ENCODE measurements around the gene WNT2.
"Not testable (repeated sequence)": the region's sequence is repeated elsewhere in the genome, so short reads cannot be mapped to it uniquely, and the experiment has no call there.

The WNT2 gene

DNA sequence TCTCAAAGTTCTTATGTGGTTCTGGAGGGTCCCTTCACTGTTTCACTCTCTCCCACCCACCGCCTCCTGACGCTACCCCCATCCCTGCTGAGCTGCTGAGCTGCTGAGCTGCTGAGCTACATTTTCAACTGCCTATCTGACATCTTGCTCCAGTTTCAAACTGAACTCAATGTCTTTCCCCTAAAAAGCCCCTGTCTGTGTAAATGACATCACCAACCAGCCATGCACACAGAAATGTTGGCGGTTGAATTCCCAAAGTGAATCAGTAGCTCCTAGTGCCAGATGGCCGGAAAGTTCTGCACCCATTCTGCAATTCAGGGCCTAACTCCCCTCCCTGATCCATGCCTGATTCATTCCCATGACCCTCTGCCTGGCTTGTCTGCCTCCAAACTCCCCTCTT is 71.2 kb downstream of the WNT2 start:
- no peak for DNase-seq

- no peak for DNase-seq
These were observed 72.1 kb downstream of the WNT2 start for GRCh38 chr7:117250801-117251200.

DNA sequence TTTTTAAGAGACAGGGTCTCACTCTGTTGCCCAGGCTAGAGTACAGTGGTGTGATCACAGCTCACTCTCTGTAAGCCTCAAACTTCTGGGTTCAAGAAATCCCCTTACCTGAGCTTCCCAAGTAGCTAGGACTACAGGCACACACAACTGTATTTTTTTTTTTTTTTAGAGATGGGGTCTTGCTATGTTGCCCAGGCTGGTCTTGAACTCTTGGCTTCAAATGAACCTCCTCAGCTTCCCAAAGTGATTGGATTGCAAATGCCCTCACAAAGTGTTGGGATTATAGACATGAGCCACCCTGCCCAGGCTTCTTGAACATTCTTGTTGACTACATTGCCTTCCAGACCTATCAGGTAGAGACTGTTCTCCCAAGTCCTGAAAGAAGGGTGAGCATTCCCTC is 72.6 kb downstream of the WNT2 start:
- no peak for DNase-seq

DNA sequence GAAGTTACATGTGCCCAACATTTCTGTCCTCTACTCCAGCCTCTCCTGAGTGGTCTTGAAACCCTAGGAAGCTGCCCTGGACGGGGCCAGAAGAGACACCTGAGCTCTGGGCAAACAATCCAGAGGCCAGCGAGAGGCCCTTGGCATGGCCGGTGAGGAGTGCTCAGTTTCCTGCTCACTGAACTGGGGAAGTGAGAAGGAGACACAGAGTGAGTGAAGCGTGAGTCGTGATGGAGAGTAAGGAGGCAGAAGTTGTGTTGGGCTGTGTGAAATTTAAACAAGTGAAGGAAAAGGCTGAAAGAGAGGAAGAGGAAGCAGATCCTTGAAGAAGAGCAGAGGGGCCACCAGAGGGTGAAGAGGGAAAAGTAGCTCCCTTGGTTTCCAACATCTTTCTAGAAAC is 73.2 kb downstream of the WNT2 start:
- no peak for DNase-seq

- DNase-seq, result no peak
These were observed 74.0 kb downstream of the WNT2 start for GRCh38 chr7:117248829-117249228.

DNA sequence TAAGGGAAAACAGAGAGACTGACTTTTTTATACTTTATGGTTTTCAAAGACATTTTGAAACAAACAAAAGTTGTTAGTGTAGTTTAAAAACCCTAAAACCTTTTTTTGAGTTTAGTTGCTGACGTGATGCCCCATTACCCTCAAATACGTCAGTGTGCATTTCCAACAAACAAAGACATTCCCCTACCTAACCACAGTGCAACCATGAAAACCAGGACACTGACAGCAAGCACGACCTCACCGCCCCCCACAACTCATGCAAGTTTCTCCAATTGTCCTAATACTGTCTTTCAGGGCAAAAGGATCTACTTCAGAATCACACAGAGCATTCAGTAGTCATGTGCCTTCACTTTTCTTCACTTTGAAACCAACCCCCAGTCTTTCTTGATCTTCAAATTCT is 75.0 kb downstream of the WNT2 start:
- no peak for DNase-seq

GRCh38 chr7:117245703-117246102 is 77.2 kb downstream of the WNT2 start:
- DNase-seq, result not testable (repeated sequence)

DNA sequence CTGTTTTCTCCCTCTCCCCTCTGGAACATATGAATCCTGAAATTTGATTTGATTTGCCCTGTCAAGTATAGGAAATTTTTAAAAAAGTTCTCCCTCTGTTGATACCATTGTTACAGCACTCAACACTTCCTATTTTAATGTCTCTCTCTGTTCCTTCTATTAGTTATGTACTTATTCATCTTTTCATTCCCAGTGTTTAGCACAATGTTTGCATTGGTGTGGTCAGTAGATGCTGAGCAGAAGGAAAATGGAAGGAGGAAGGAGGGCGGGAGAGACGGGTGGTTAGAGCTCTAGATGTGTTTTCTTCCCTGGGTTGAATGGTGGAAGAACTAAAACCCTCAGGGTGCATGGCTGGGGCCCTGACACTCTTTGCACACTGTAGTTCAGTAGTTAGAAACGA is 79.5 kb downstream of the WNT2 start:
- DNase-seq, result no peak

DNA sequence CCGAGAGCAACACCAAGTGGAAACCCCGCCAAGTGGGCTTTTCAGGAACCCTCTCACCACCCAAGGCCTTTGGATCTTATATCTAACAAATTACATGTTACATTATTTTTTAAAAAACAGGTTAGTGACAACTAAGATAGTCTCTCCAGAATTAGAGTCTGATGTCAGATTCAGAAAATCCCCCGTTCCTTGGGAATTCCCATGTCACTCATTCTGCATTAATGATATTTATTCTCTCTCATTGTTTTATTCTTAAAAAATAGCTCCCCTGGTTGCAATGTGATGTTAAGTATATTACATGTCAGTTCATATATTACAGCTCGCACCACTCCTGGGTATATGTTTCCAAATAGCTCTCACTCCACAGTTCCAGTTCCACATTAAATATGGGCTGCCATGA is 81.8 kb downstream of the WNT2 start:
- DNase-seq, result no peak

- DNase-seq, result no peak
These were observed 83.9 kb downstream of the WNT2 start for GRCh38 chr7:117238937-117239336.

DNA sequence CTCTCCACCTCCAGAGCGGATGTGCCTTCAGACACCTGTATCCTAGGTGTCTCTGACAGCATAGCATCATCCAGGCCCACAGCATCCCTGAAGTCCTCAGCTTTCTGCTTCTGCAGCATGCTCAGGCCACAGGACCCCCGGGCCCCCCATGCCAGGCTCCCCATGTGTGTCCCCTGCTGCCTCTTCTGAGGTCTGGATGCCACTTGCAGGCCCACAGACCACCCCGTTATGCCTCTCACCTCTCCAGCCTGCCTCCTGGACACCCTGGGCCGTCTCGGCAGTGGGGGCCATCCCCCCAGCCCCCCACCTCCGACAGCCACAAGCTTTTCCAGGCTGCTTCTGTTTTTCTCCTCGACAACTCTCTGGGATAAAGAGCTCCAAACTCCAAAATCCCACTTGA is 84.4 kb downstream of the WNT2 start:
- no peak for DNase-seq

GRCh38 chr7:117237646-117238045 is 85.2 kb downstream of the WNT2 start:
- no peak for DNase-seq

GRCh38 chr7:117231047-117231359 is 91.9 kb downstream of the WNT2 start:
- DNase-seq, result no peak

- no peak for DNase-seq
These were observed 92.4 kb downstream of the WNT2 start for GRCh38 chr7:117230276-117231046.

- DNase-seq, result no peak
These were observed 93.5 kb downstream of the WNT2 start for GRCh38 chr7:117229350-117229749.

DNA sequence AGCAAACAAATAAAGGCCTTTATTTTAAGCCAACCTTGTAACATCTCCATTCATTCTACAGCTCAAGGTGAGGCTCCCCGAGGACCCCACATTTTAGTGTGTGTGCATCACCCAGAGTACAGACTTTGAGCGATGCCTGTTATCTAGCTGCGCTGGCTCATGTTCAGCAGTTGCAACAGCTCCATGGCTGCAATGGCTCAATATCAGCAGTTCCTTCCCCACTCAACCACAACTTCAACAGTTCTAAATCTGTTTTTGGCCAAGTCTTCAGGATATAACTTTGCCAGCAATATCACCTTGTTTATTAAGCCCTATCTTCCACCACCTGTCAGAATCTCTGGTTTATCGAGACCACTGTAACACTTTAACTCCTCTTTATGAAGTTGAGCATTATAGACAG is 95.8 kb downstream of the WNT2 start:
- DNase-seq, result no peak

GRCh38 chr7:117225536-117225935 is 97.3 kb downstream of the WNT2 start:
- no peak for DNase-seq

Measured in NCI-H748 treated with DMSO at 0.1 percent for 48 hours (cell line).